ENCODE results near the gene PACSIN2.

GRCh38 chr22:42938449-42938848 is 76.5 kb downstream of the PACSIN2 start:
- TF ChIP-seq, protein P1, sequence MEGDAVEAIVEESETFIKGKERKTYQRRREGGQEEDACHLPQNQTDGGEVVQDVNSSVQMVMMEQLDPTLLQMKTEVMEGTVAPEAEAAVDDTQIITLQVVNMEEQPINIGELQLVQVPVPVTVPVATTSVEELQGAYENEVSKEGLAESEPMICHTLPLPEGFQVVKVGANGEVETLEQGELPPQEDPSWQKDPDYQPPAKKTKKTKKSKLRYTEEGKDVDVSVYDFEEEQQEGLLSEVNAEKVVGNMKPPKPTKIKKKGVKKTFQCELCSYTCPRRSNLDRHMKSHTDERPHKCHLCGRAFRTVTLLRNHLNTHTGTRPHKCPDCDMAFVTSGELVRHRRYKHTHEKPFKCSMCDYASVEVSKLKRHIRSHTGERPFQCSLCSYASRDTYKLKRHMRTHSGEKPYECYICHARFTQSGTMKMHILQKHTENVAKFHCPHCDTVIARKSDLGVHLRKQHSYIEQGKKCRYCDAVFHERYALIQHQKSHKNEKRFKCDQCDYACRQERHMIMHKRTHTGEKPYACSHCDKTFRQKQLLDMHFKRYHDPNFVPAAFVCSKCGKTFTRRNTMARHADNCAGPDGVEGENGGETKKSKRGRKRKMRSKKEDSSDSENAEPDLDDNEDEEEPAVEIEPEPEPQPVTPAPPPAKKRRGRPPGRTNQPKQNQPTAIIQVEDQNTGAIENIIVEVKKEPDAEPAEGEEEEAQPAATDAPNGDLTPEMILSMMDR (IDR thresholded peaks at IDR 0.05), result no peak
- TF ChIP-seq POLR2A (IDR thresholded peaks at IDR 0.05), result no peak
